ENCODE measurements around the gene GNG11. TPM values are rescaled to one million over a fixed set of nuclear protein-coding genes. Genes with fewer than 3 reads are reported as not detected.

The GNG11 gene
- total RNA-seq, 1 experiment from 2014 or later, result 7.0 TPM

- Histone ChIP-seq H3K27ac (ENCODE audit: low read length) (no peak overlapping the region), H3K4me1 (ENCODE audit: control insufficient read depth, insufficient read depth, low read length) (no peaks in the 10 kb centered on the region), H3K9me3 (ENCODE audit: control insufficient read depth, insufficient read depth, low read depth, low read length) (no peaks in the 10 kb centered on the region), H3K4me3 (ENCODE audit: low read depth in 2 of 2, low read length in 2 of 2) (no peak overlapping the region), H3K27me3 (ENCODE audit: control insufficient read depth, insufficient read depth, low read length) (no peaks in the 10 kb centered on the region), H3K36me3 (ENCODE audit: control insufficient read depth, insufficient read depth, low read length) (no peaks in the 10 kb centered on the region)
- BruUV-seq (replicated peaks), result no TSS peak
- CTCF ChIA-PET, result no interaction called here
- POLR2A ChIA-PET, result no interaction called here
- ATAC-seq, result no peak
- no peak for DNase-seq (ENCODE audit: low read depth, low spot score)
- TF ChIP-seq POLR2AphosphoS5 (IDR thresholded peaks at IDR 0.05; ENCODE audit: low read depth, low read length) (no peak), TCF7L2 (IDR thresholded peaks at IDR 0.05; ENCODE audit: low read depth, low read length) (no peak), SIN3A (IDR thresholded peaks at IDR 0.05; ENCODE audit: borderline replicate concordance, insufficient read depth, low read depth, low read length) (no peak), REST (IDR thresholded peaks at IDR 0.05; ENCODE audit: insufficient read depth in 1 of 2, low read depth in 2 of 2, low read length in 1 of 2) (no peak)
- TF ChIP-seq, protein P1, sequence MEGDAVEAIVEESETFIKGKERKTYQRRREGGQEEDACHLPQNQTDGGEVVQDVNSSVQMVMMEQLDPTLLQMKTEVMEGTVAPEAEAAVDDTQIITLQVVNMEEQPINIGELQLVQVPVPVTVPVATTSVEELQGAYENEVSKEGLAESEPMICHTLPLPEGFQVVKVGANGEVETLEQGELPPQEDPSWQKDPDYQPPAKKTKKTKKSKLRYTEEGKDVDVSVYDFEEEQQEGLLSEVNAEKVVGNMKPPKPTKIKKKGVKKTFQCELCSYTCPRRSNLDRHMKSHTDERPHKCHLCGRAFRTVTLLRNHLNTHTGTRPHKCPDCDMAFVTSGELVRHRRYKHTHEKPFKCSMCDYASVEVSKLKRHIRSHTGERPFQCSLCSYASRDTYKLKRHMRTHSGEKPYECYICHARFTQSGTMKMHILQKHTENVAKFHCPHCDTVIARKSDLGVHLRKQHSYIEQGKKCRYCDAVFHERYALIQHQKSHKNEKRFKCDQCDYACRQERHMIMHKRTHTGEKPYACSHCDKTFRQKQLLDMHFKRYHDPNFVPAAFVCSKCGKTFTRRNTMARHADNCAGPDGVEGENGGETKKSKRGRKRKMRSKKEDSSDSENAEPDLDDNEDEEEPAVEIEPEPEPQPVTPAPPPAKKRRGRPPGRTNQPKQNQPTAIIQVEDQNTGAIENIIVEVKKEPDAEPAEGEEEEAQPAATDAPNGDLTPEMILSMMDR (IDR thresholded peaks at IDR 0.05), result no peak
- in situ Hi-C loops (cut with HindIII; ENCODE audit: low pct_unique_long_range_greater_than_20kb, low sequenced_read_pairs), result no loop called here
- intact Hi-C loops (cut with micrococcal nuclease; ENCODE audit: unreplicated experiment), result no loop called here
These were observed 27.9 kb downstream of the GNG11 start for GRCh38 chr7:93949423-93949822.

DNA sequence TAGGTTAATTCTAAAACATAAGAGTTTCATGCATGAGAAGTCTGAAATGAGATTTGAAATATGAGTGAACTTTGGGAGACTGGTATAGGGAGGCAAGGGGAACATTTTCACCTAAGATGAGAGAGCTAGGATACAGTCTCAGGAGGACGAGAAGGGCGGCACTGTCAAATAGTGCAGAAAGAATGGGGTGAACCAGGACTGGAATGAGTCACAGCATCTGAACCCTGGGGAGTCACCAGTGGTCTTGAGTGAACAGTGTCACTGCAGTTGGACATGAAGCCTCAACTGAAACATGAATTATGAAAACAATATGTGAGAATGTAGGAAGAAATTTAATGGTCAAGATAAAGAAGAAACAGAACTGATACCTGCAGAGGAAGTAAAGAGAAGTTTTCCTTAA is 33.8 kb downstream of the GNG11 start:
- BruUV-seq (replicated peaks), result no TSS peak
- intact Hi-C loops (cut with micrococcal nuclease; ENCODE audit: unreplicated experiment), result no loop called here
- Histone ChIP-seq H3K27me3 (ENCODE audit: control insufficient read depth, insufficient read depth, low read length) (no peaks in the 10 kb centered on the region), H3K9me3 (ENCODE audit: control insufficient read depth, insufficient read depth, low read depth, low read length) (no peaks in the 10 kb centered on the region), H3K27ac (ENCODE audit: low read length) (no peak overlapping the region), H3K36me3 (ENCODE audit: control insufficient read depth, insufficient read depth, low read length) (no peaks in the 10 kb centered on the region), H3K4me3 (ENCODE audit: low read depth in 2 of 2, low read length in 2 of 2) (no peak overlapping the region), H3K4me1 (ENCODE audit: control insufficient read depth, insufficient read depth, low read length) (no peaks in the 10 kb centered on the region)
- in situ Hi-C loops (cut with HindIII; ENCODE audit: low pct_unique_long_range_greater_than_20kb, low sequenced_read_pairs), result no loop called here
- no peak for ATAC-seq
- CTCF ChIA-PET, result no interaction called here
- TF ChIP-seq TCF7L2 (IDR thresholded peaks at IDR 0.05; ENCODE audit: low read depth, low read length) (no peak), REST (IDR thresholded peaks at IDR 0.05; ENCODE audit: insufficient read depth in 1 of 2, low read depth in 2 of 2, low read length in 1 of 2) (no peak)
- POLR2A ChIA-PET, result no interaction called here
- no peak for DNase-seq (ENCODE audit: low read depth, low spot score)
